SU-DHL-6 (cell line): Measurements from ENCODE around the gene STAT1.

ENCODE experiments used
- CTCF ChIP-seq: fragments of 200-600 bp; sonication (generic); IDR thresholded peaks from one replicate; pipeline ENCODE4 v1.5.1; 2017; ENCODE audit warnings: antibody characterized with exemption, mild to moderate bottlenecking, low read length, moderate library complexity; ENCODE audit not compliant: insufficient read depth, poor library complexity, severe bottlenecking
- EZH2phosphoT487 ChIP-seq: fragments of 200-600 bp; sonication (generic), shearing (Covaris generic); conservative IDR thresholded peaks from 2 replicates; pipeline ENCODE4 v1.6.1; 2018; ENCODE audit warnings: mild to moderate bottlenecking, antibody characterized with exemption, low read length, moderate library complexity, mixed read lengths

- TF ChIP-seq CTCF (no peak), EZH2phosphoT487 (no peak)
These were observed 27.6 kb upstream of the STAT1 start for GRCh38 chr2:191041418-191042161.
